H9 (cell line): ENCODE data around the gene FCAMR. TPM values are rescaled to one million over a fixed set of nuclear protein-coding genes. Genes with fewer than 3 reads are reported as not detected.

ENCODE experiments used
- DNase-seq: peaks from one replicate; pipeline ENCODE4 v3.0.0-alpha.2; 2017
- H2AFZ ChIP-seq: one replicate; pipeline ENCODE4 v1.6.1; 2013; ENCODE audit warnings: mild to moderate bottlenecking, low read length, control low read depth, moderate library complexity
- H2AK5ac ChIP-seq: 2 replicates; pipeline ENCODE4 v1.6.1; 2013; ENCODE audit warnings: low read length, control low read depth, mixed read lengths; ENCODE audit not compliant: insufficient read length
- H2BK120ac ChIP-seq: one replicate; pipeline ENCODE4 v1.6.1; 2013; ENCODE audit warnings: low read depth, mild to moderate bottlenecking, low read length, control low read depth, inconsistent platforms; ENCODE audit not compliant: poor library complexity, severe bottlenecking
- H2BK12ac ChIP-seq: 2 replicates; pipeline ENCODE4 v1.6.1; 2013; ENCODE audit warnings: low read length, control low read depth, mixed read lengths, low read depth; ENCODE audit not compliant: insufficient read length
- H2BK15ac ChIP-seq: 2 replicates; pipeline ENCODE4 v1.6.1; 2013; ENCODE audit warnings: low read depth, low read length, control low read depth
- H2BK20ac ChIP-seq: one replicate; pipeline ENCODE4 v1.6.1; 2013; ENCODE audit warnings: low read depth, mild to moderate bottlenecking, low read length, control low read depth, inconsistent platforms; ENCODE audit not compliant: poor library complexity, severe bottlenecking
- H2BK5ac ChIP-seq: 2 replicates; pipeline ENCODE4 v1.6.1; 2013; ENCODE audit warnings: low read length, control low read depth, mixed read lengths; ENCODE audit not compliant: insufficient read length
- H3K14ac ChIP-seq: 2 replicates; pipeline ENCODE4 v1.6.1; 2013; ENCODE audit warnings: low read length, control low read depth; ENCODE audit not compliant: insufficient read depth
- H3K18ac ChIP-seq: 2 replicates; pipeline ENCODE4 v1.6.1; 2013; ENCODE audit warnings: low read depth, mild to moderate bottlenecking, mixed read lengths, low read length, control low read depth; ENCODE audit not compliant: insufficient read length
- H3K23ac ChIP-seq: 2 replicates; pipeline ENCODE4 v1.6.1; 2013; ENCODE audit warnings: low read length, control low read depth, mixed read lengths, low read depth; ENCODE audit not compliant: insufficient read length
- H3K23me2 ChIP-seq: 2 replicates; pipeline ENCODE4 v1.6.1; 2013; ENCODE audit warnings: low read depth, mild to moderate bottlenecking, mixed read lengths, low read length, control low read depth; ENCODE audit not compliant: insufficient read length, poor library complexity, severe bottlenecking
- H3K27ac ChIP-seq: 2 replicates; pipeline ENCODE4 v1.5.1; 2013; ENCODE audit warnings: low read length, control low read depth, mixed read lengths, low read depth; ENCODE audit not compliant: insufficient read length
- H3K27me3 ChIP-seq: 2 replicates; pipeline ENCODE4 v1.6.1; 2013; ENCODE audit warnings: low read length, control low read depth, inconsistent platforms; ENCODE audit not compliant: insufficient read depth
- H3K4ac ChIP-seq: 2 replicates; pipeline ENCODE4 v1.6.1; 2013; ENCODE audit warnings: low read depth, mild to moderate bottlenecking, control low read depth, inconsistent platforms, low read length, moderate library complexity
- H3K4me1 ChIP-seq: 2 replicates; pipeline ENCODE4 v1.6.1; 2013; ENCODE audit warnings: low read length, control low read depth, inconsistent platforms; ENCODE audit not compliant: insufficient read depth
- H3K4me2 ChIP-seq: 2 replicates; pipeline ENCODE4 v1.6.1; 2013; ENCODE audit warnings: low read length, control low read depth, mixed read lengths; ENCODE audit not compliant: insufficient read length, insufficient read depth
- H3K56ac ChIP-seq: 2 replicates; pipeline ENCODE4 v1.6.1; 2013; ENCODE audit warnings: low read depth, mild to moderate bottlenecking, mixed read lengths, low read length, control low read depth; ENCODE audit not compliant: insufficient read length
- H3K79me1 ChIP-seq: 2 replicates; pipeline ENCODE4 v1.6.1; 2013; ENCODE audit warnings: low read depth, mild to moderate bottlenecking, moderate library complexity, low read length, control low read depth, inconsistent platforms; ENCODE audit not compliant: insufficient read depth, poor library complexity, severe bottlenecking
- H3K79me2 ChIP-seq: 2 replicates; pipeline ENCODE4 v1.6.1; 2013; ENCODE audit warnings: low read length, control low read depth, inconsistent platforms; ENCODE audit not compliant: insufficient read depth
- H3K9ac ChIP-seq: 2 replicates; pipeline ENCODE4 v1.6.1; 2013; ENCODE audit warnings: low read length, control low read depth, mixed read lengths; ENCODE audit not compliant: insufficient read length; ENCODE audit errors: extremely low read depth
- H3K9me3 ChIP-seq: one replicate; pipeline ENCODE4 v1.6.1; 2013; ENCODE audit warnings: low read depth, low read length, inconsistent platforms; ENCODE audit not compliant: control insufficient read depth
- H3T11ph ChIP-seq: one replicate; pipeline ENCODE4 v1.6.1; 2013; ENCODE audit warnings: mild to moderate bottlenecking, low read length, control low read depth, inconsistent platforms
- H4K20me1 ChIP-seq: one replicate; pipeline ENCODE4 v1.6.1; 2013; ENCODE audit not compliant: control insufficient read depth, insufficient read length, insufficient read depth
- H4K5ac ChIP-seq: 2 replicates; pipeline ENCODE4 v1.6.1; 2013; ENCODE audit warnings: low read depth, mild to moderate bottlenecking, mixed read lengths, low read length, control low read depth; ENCODE audit not compliant: insufficient read length
- H4K8ac ChIP-seq: replicated peaks from 2 replicates; pipeline ENCODE4 v1.6.1; 2013; ENCODE audit warnings: low read length, control low read depth, mixed read lengths, low read depth; ENCODE audit not compliant: insufficient read length
- H4K91ac ChIP-seq: 2 replicates; pipeline ENCODE4 v1.6.1; 2013; ENCODE audit warnings: low read depth, mild to moderate bottlenecking, moderate library complexity, mixed read lengths, low read length, control low read depth; ENCODE audit not compliant: insufficient read length
- H3K27ac Mint-ChIP-seq, 3 experiments: 2 replicates in 2 of 3; 3 replicates in 1 of 3; pipeline ENCODE4 v1.8.0; 2020 to 2021; ENCODE audit warnings: mixed read lengths in 3 of 3, mild to moderate bottlenecking in 1 of 3, moderate library complexity in 1 of 3
- H3K27me3 Mint-ChIP-seq: 2 replicates; pipeline ENCODE4 v1.8.0; 2021; ENCODE audit warnings: low read depth, mild to moderate bottlenecking, moderate library complexity, mixed read lengths
- H3K36me3 Mint-ChIP-seq, 3 experiments: 2 replicates in 2 of 3; 3 replicates in 1 of 3; pipeline ENCODE4 v1.8.0; 2020 to 2021; ENCODE audit warnings: low read depth in 3 of 3, mixed read lengths in 3 of 3; ENCODE audit not compliant: insufficient read depth in 1 of 3
- H3K4me1 Mint-ChIP-seq, 2 experiments: 2 replicates each; pipeline ENCODE4 v1.8.0; 2020; ENCODE audit warnings: mixed read lengths in 2 of 2
- H3K4me3 Mint-ChIP-seq, 2 experiments: 2 replicates in 1 of 2; 3 replicates in 1 of 2; pipeline ENCODE4 v1.8.0; 2020 to 2021; ENCODE audit warnings: mild to moderate bottlenecking in 2 of 2, mixed read lengths in 2 of 2, moderate library complexity in 1 of 2
- H3K9me3 Mint-ChIP-seq, 2 experiments: 2 replicates in 1 of 2; 3 replicates in 1 of 2; pipeline ENCODE4 v1.8.0; 2020; ENCODE audit warnings: mild to moderate bottlenecking in 2 of 2, mixed read lengths in 2 of 2, moderate library complexity in 1 of 2
- WGBS: extraction: QIAGEN DNeasy Blood & Tissue Kit; methylation state at CpG from one replicate; pipeline ENCODE4 v1.1.7; 2013; ENCODE audit warnings: missing lambda C conversion rate, low lambda C conversion rate, mixed read lengths; ENCODE audit not compliant: insufficient read length; ENCODE audit errors: extremely low coverage; 5-methylcytosine and 5-hydroxymethylcytosine counted together
- total RNA-seq: library from RNA; stranded (reverse); gene quantifications from 2 replicates; pipeline ENCODE4 v1.2.1, GENCODE V29; 2021
- TF ChIP-seq, protein P1 (sequence below): fragments of 200-600 bp; sonication (generic); conservative IDR thresholded peaks from 3 replicates; pipeline ENCODE4 v1.8.0; 2021; ENCODE audit warnings: antibody characterized with exemption, mild to moderate bottlenecking

The FCAMR gene
- total RNA-seq, 1 experiment from 2014 or later: not detected

DNA sequence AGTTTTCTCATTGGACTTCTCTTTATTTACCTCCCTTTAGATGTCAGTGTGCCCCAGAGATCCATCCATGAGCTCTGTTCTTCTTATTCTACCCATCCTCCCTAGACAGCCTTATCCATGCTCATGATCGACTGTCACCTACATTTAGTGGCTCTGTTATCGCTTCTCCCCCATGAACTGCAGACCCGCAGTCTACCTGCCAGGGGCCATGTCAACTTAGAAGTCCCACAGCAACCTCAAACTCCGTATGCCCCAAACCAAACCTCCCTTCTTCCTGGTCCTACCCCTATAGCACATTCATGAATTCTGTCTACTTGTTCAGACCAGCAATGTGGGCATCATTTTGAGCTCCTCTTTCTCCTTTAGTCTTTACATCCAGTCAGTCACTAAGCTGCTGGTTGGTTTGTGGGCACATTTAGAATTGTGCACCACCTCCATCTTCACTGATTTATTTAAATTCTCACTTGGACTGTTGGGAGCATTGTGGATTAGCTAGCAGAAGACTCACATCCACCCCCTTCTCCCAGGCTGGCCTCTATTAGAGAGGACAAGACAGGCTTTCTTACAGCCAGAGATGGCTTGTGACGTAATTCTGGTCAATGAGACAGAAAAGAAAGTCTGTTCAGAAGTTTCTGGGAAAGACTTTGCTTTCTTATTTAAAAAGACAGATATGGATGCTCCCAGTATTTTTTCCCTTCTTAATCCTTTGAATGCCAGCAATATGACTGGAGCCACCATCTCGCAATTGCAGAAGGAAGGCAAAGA lies 43.2 kb upstream of the FCAMR start:
- H3K4ac ChIP-seq: no peak overlapping the region
- no peak overlapping the region for H4K91ac ChIP-seq
- Mint-ChIP-seq H3K36me3 (no peaks in the 10 kb centered on the region), H3K4me1 (no peaks in the 10 kb centered on the region), H3K4me3 (no peak overlapping the region), H3K27ac (no peak overlapping the region), H3K27me3 (peaks cover 30% of the 10 kb centered on the region), H3K9me3 (no peaks in the 10 kb centered on the region)
- H3K27me3 ChIP-seq: no peaks in the 10 kb centered on the region
- H3K23me2 ChIP-seq: no peaks in the 10 kb centered on the region
- TF ChIP-seq, protein P1, sequence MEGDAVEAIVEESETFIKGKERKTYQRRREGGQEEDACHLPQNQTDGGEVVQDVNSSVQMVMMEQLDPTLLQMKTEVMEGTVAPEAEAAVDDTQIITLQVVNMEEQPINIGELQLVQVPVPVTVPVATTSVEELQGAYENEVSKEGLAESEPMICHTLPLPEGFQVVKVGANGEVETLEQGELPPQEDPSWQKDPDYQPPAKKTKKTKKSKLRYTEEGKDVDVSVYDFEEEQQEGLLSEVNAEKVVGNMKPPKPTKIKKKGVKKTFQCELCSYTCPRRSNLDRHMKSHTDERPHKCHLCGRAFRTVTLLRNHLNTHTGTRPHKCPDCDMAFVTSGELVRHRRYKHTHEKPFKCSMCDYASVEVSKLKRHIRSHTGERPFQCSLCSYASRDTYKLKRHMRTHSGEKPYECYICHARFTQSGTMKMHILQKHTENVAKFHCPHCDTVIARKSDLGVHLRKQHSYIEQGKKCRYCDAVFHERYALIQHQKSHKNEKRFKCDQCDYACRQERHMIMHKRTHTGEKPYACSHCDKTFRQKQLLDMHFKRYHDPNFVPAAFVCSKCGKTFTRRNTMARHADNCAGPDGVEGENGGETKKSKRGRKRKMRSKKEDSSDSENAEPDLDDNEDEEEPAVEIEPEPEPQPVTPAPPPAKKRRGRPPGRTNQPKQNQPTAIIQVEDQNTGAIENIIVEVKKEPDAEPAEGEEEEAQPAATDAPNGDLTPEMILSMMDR: no peak
- no peak overlapping the region for H3K23ac ChIP-seq
- no peak overlapping the region for H2AK5ac ChIP-seq
- H3K79me2 ChIP-seq: no peaks in the 10 kb centered on the region
- H4K20me1 ChIP-seq: no peaks in the 10 kb centered on the region
- H2BK120ac ChIP-seq: no peak overlapping the region
- no peak overlapping the region for H2BK12ac ChIP-seq
- no peak overlapping the region for H3K56ac ChIP-seq
- no peak overlapping the region for H3K4me2 ChIP-seq
- no peak overlapping the region for H2BK5ac ChIP-seq
- no CpG with 5 or more reads among the region's 6 CpGs for WGBS
- H3K27ac ChIP-seq: no peak overlapping the region
- no peak for DNase-seq
- no peak overlapping the region for H2BK15ac ChIP-seq
- H3K4me1 ChIP-seq: no peaks in the 10 kb centered on the region
- no peak overlapping the region for H4K5ac ChIP-seq
- no peak overlapping the region for H3K9ac ChIP-seq
- H2AFZ ChIP-seq: no peak overlapping the region
- H3T11ph ChIP-seq: no peak overlapping the region
- no peak overlapping the region for H2BK20ac ChIP-seq
- H3K9me3 ChIP-seq: no peaks in the 10 kb centered on the region
- H3K14ac ChIP-seq: no peak overlapping the region
- no peak overlapping the region for H4K8ac ChIP-seq
- no peaks in the 10 kb centered on the region for H3K79me1 ChIP-seq
- H3K18ac ChIP-seq: no peak overlapping the region
